HCT116 (cell line): ENCODE data around the gene SHCBP1L. TPM values are rescaled to one million over a fixed set of nuclear protein-coding genes. Genes with fewer than 3 reads are reported as not detected.

Experiments used
- ATAC-seq: fragments of 200-7000 bp; cut with Tn5 transposase; 2 replicates; pipeline ENCODE4 v1.9.1; 2020; ENCODE audit warnings: mild to moderate bottlenecking, moderate library complexity
- BruUV-seq: library from RNA; stranded (reverse); fragments of 400-500 nt; replicated peaks from 2 replicates; lab custom pipeline; 2021; lab: Mats Ljungman, UMichigan
- CTCF ChIA-PET: fragments of 300-600 bp; sonication (Branson Sonifier 250); formaldehyde crosslinking; loops from one replicate; lab custom pipeline; 2021; ENCODE audit warnings: antibody characterized with exemption; lab: Charles Lee
- POLR2A ChIA-PET: fragments of 300-600, 350-600 bp; sonication (Branson Sonifier 250); formaldehyde crosslinking; loops from one replicate; lab custom pipeline; 2021; ENCODE audit warnings: antibody characterized with exemption; lab: Charles Lee
- RAD21 ChIA-PET, 2 experiments: fragments of 300-600 bp; sonication (Branson Sonifier 250); formaldehyde crosslinking; loops; one replicate each; lab custom pipeline; 2023; ENCODE audit warnings: low total read pairs in 2 of 2; ENCODE audit not compliant: uncharacterized antibody in 2 of 2, unreplicated experiment in 2 of 2, low non-redundant PET in 1 of 2; lab: Charles Lee
- DNase-seq: peaks from one replicate; pipeline ENCODE4 v3.0.0-alpha.2; 2010; ENCODE audit warnings: low read depth, low spot score
- H2AFZ ChIP-seq: fragments of 200-600 bp; shearing (Covaris generic), sonication (generic); 2 replicates; pipeline ENCODE4 v1.6.1; 2017; ENCODE audit warnings: low read depth, mixed run types, mixed read lengths, antibody characterized with exemption, low read length; ENCODE audit not compliant: poor library complexity, severe bottlenecking
- H3K27ac ChIP-seq: 2 replicates; pipeline ENCODE4 v1.5.1; 2012; ENCODE audit warnings: low read depth, low read length
- H3K27me3 ChIP-seq: fragments of 200-600 bp; sonication (generic); 2 replicates; pipeline ENCODE4 v1.6.1; 2016; ENCODE audit warnings: mixed run types, low read length, mixed read lengths; ENCODE audit not compliant: insufficient read depth
- H3K36me3 ChIP-seq, 2 experiments: fragments of 200-500 bp in 1 of 2; fragments of 200-600 bp in 1 of 2; sonication (Bioruptor generic) in 1 of 2; sonication (generic) in 1 of 2; 2 replicates each; pipeline versions ENCODE4 v1.5.1 to v1.6.1; 2014 to 2016; ENCODE audit warnings: low read length in 2 of 2, inconsistent platforms in 1 of 2, mixed read lengths in 1 of 2, mixed run types in 1 of 2; ENCODE audit not compliant: insufficient read depth in 2 of 2, control insufficient read depth in 1 of 2
- H3K4me1 ChIP-seq, 2 experiments: fragments of 200-600 bp in 1 of 2; sonication (generic) in 1 of 2; 2 replicates each; pipeline versions ENCODE4 v1.5.1 to v1.6.1; 2012 to 2017; ENCODE audit warnings: low read length in 2 of 2, inconsistent platforms in 1 of 2, mild to moderate bottlenecking in 1 of 2, mixed read lengths in 1 of 2, mixed run types in 1 of 2, moderate library complexity in 1 of 2; ENCODE audit not compliant: insufficient read depth in 2 of 2, control insufficient read depth in 1 of 2
- H3K4me2 ChIP-seq: fragments of 200-600 bp; sonication (generic); 2 replicates; pipeline ENCODE4 v1.6.1; 2017; ENCODE audit warnings: mixed run types, low read length, mixed read lengths
- H3K4me3 ChIP-seq, 2 experiments: fragments of 200-600 bp in 1 of 2; sonication (generic) in 1 of 2; replicated peaks in 1 of 2; 2 replicates each; pipeline ENCODE4 v1.5.1; 2011 to 2016; ENCODE audit warnings: low read length in 2 of 2, control low read depth in 1 of 2, low read depth in 1 of 2, mild to moderate bottlenecking in 1 of 2, mixed read lengths in 1 of 2, mixed run types in 1 of 2
- H3K79me2 ChIP-seq: fragments of 200-600 bp; sonication (generic); 2 replicates; pipeline ENCODE4 v1.6.1; 2017; ENCODE audit warnings: mild to moderate bottlenecking, mixed run types, low read length, moderate library complexity, mixed read lengths; ENCODE audit not compliant: insufficient read depth
- H3K9ac ChIP-seq: fragments of 200-600 bp; sonication (generic); 2 replicates; pipeline ENCODE4 v1.6.1; 2016; ENCODE audit warnings: low read length, mixed read lengths
- H3K9me2 ChIP-seq: fragments of 200-600 bp; sonication (generic), shearing (Covaris generic); 2 replicates; pipeline ENCODE4 v1.6.1; 2017; ENCODE audit warnings: mixed run types, mild to moderate bottlenecking, moderate library complexity; ENCODE audit not compliant: insufficient read depth
- H3K9me3 ChIP-seq, 2 experiments: fragments of 200-500 bp in 1 of 2; fragments of 200-600 bp in 1 of 2; sonication (Bioruptor generic) in 1 of 2; sonication (generic) in 1 of 2; 2 replicates each; pipeline ENCODE4 v1.6.1; 2014 to 2017; ENCODE audit warnings: low read length in 2 of 2, mixed read lengths in 2 of 2, inconsistent platforms in 1 of 2, low read depth in 1 of 2, mild to moderate bottlenecking in 1 of 2, mixed run types in 1 of 2, moderate library complexity in 1 of 2; ENCODE audit not compliant: control insufficient read depth in 1 of 2, insufficient read depth in 1 of 2
- H4K20me1 ChIP-seq: fragments of 200-600 bp; sonication (generic), shearing (Covaris generic); 2 replicates; pipeline ENCODE4 v1.6.1; 2017; ENCODE audit warnings: mixed run types, mild to moderate bottlenecking, moderate library complexity; ENCODE audit not compliant: insufficient read depth
- CBX3 ChIP-seq: IDR thresholded peaks from 2 replicates; pipeline ENCODE4 v1.6.1; 2012; ENCODE audit warnings: low read depth
- CEBPB ChIP-seq: IDR thresholded peaks from 2 replicates; pipeline ENCODE4 v1.6.1; 2012; ENCODE audit warnings: low read depth
- EGR1 ChIP-seq: IDR thresholded peaks from 2 replicates; pipeline ENCODE4 v1.6.1; 2012; ENCODE audit warnings: low read depth
- EZH2phosphoT487 ChIP-seq: fragments of 200-600 bp; IDR thresholded peaks from 2 replicates; pipeline ENCODE4 v1.6.1; 2018; ENCODE audit warnings: antibody characterized with exemption, borderline replicate concordance
- POLR2A ChIP-seq: IDR thresholded peaks from 2 replicates; pipeline ENCODE4 v1.7.0; 2011; ENCODE audit warnings: borderline replicate concordance; ENCODE audit not compliant: insufficient read depth, insufficient read length; ENCODE audit errors: extremely low read depth
- POLR2AphosphoS5 ChIP-seq: IDR thresholded peaks from 2 replicates; pipeline ENCODE4 v1.6.1; 2011; ENCODE audit warnings: mild to moderate bottlenecking, low read depth, low read length, moderate library complexity
- RAD21 ChIP-seq: IDR thresholded peaks from 2 replicates; pipeline ENCODE4 v1.6.1; 2012; ENCODE audit warnings: low read depth, mild to moderate bottlenecking
- SP1 ChIP-seq: IDR thresholded peaks from 2 replicates; pipeline ENCODE4 v1.6.1; 2012; ENCODE audit warnings: low read depth
- intact Hi-C: fragments of 100-400 bp; cut with micrococcal nuclease; formaldehyde crosslinking; loops from 2 replicates; pipeline ENCODE4 v1.10.0; 2022
- total RNA-seq: library from RNA; stranded (reverse); gene quantifications from one replicate; pipeline ENCODE4 v1.2.1, GENCODE V29; 2021; ENCODE audit not compliant: unreplicated experiment
- TF ChIP-seq, protein P1 (sequence below), 3 experiments: fragments of 200-600 bp in 1 of 3; sonication (generic) in 1 of 3; IDR thresholded peaks in 2 of 3; conservative IDR thresholded peaks in 1 of 3; 2 replicates each; pipeline ENCODE4 v1.5.1; 2012 to 2017; ENCODE audit warnings: low read depth in 2 of 3, low read length in 2 of 3, antibody characterized with exemption in 1 of 3, borderline replicate concordance in 1 of 3, control low read depth in 1 of 3, mild to moderate bottlenecking in 1 of 3, mixed read lengths in 1 of 3, mixed run types in 1 of 3, moderate library complexity in 1 of 3; ENCODE audit not compliant: insufficient read depth in 1 of 3
- TF ChIP-seq, protein P2 (sequence below): IDR thresholded peaks from 2 replicates; pipeline ENCODE4 v1.6.1; 2012; ENCODE audit warnings: low read depth

Gene SHCBP1L
- total RNA-seq, 1 experiment from 2014 or later = not detected

DNA sequence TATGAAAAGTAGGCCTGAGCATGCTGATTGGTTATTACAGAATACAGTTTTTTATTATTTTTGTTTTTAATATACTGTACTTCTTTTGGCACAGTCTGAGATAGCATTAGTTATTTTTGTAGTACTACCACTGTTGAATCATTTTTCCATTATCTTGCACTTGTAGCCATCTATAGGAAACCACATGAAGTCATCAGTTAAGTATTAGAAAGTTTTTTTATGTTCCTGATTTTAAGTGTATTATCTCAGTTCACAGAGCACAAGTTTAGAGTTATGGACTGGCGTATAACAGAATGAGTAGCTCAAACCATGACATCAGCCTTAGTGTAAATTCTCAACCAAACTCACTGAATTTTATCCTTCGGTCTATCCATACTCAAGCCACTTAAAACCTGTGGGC lies 91.0 kb downstream of the SHCBP1L start:
- RAD21 ChIA-PET = no interaction called here
- H4K20me1 ChIP-seq = peaks cover 22% of the 10 kb centered on the region; the same call in 1 of the 2 replicates
- ATAC-seq = no peak
- peaks cover 100% of the 10 kb centered on the region for H3K79me2 ChIP-seq
- no peaks in the 10 kb centered on the region for H3K4me1 ChIP-seq
- no peak overlapping the region for H3K4me3 ChIP-seq
- H3K27ac ChIP-seq = no peak overlapping the region
- H3K9me2 ChIP-seq = no peaks in the 10 kb centered on the region
- H2AFZ ChIP-seq = no peak overlapping the region
- POLR2A ChIA-PET = no interaction called here
- no peak for TF ChIP-seq EZH2phosphoT487
- no peak for TF ChIP-seq CBX3
- TF ChIP-seq CEBPB = no peak
- TF ChIP-seq POLR2AphosphoS5 = no peak
- TF ChIP-seq POLR2A = no peak
- TF ChIP-seq, protein P1, sequence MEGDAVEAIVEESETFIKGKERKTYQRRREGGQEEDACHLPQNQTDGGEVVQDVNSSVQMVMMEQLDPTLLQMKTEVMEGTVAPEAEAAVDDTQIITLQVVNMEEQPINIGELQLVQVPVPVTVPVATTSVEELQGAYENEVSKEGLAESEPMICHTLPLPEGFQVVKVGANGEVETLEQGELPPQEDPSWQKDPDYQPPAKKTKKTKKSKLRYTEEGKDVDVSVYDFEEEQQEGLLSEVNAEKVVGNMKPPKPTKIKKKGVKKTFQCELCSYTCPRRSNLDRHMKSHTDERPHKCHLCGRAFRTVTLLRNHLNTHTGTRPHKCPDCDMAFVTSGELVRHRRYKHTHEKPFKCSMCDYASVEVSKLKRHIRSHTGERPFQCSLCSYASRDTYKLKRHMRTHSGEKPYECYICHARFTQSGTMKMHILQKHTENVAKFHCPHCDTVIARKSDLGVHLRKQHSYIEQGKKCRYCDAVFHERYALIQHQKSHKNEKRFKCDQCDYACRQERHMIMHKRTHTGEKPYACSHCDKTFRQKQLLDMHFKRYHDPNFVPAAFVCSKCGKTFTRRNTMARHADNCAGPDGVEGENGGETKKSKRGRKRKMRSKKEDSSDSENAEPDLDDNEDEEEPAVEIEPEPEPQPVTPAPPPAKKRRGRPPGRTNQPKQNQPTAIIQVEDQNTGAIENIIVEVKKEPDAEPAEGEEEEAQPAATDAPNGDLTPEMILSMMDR (IDR thresholded peaks at IDR 0.05 in 2 of 3, conservative IDR thresholded peaks at IDR 0.05 in 1 of 3; ENCODE audit: borderline replicate concordance in 1 of 3, insufficient read depth in 1 of 3, low read depth in 2 of 3, low read length in 2 of 3) = no peak
- TF ChIP-seq RAD21 = no peak
- TF ChIP-seq SP1 = no peak
- TF ChIP-seq, protein P2, sequence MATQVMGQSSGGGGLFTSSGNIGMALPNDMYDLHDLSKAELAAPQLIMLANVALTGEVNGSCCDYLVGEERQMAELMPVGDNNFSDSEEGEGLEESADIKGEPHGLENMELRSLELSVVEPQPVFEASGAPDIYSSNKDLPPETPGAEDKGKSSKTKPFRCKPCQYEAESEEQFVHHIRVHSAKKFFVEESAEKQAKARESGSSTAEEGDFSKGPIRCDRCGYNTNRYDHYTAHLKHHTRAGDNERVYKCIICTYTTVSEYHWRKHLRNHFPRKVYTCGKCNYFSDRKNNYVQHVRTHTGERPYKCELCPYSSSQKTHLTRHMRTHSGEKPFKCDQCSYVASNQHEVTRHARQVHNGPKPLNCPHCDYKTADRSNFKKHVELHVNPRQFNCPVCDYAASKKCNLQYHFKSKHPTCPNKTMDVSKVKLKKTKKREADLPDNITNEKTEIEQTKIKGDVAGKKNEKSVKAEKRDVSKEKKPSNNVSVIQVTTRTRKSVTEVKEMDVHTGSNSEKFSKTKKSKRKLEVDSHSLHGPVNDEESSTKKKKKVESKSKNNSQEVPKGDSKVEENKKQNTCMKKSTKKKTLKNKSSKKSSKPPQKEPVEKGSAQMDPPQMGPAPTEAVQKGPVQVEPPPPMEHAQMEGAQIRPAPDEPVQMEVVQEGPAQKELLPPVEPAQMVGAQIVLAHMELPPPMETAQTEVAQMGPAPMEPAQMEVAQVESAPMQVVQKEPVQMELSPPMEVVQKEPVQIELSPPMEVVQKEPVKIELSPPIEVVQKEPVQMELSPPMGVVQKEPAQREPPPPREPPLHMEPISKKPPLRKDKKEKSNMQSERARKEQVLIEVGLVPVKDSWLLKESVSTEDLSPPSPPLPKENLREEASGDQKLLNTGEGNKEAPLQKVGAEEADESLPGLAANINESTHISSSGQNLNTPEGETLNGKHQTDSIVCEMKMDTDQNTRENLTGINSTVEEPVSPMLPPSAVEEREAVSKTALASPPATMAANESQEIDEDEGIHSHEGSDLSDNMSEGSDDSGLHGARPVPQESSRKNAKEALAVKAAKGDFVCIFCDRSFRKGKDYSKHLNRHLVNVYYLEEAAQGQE = no peak
- no peak for TF ChIP-seq EGR1
- TSS peak; percentile 0 for BruUV-seq
- DNase-seq = no peak
- no peaks in the 10 kb centered on the region for H3K9me3 ChIP-seq
- no peak overlapping the region for H3K4me2 ChIP-seq
- H3K36me3 ChIP-seq = peaks cover 91 to 92% of the 10 kb centered on the region in 2 experiments
- H3K9ac ChIP-seq = no peak overlapping the region
- intact Hi-C loops = no loop called here
- CTCF ChIA-PET = no interaction called here
- no peaks in the 10 kb centered on the region for H3K27me3 ChIP-seq
